HepG2 (cell line): Measurements from ENCODE around the gene PRR33. TPM values are rescaled to one million over a fixed set of nuclear protein-coding genes. Genes with fewer than 3 reads are reported as not detected.

Experiments
- ATAC-seq: fragments of 200-7000 bp; cut with Tn5 transposase; 3 replicates; pipeline ENCODE4 v1.9.1; 2020; ENCODE audit warnings: mild to moderate bottlenecking, moderate library complexity
- BruUV-seq: library from RNA; stranded (reverse); fragments of 400-500 nt; replicated peaks from 2 replicates; lab custom pipeline; 2021; lab: Mats Ljungman, UMichigan
- CTCF ChIA-PET: fragments of 300-600 bp; formaldehyde crosslinking; extraction: SDS; loops from one replicate; lab custom pipeline; 2021; ENCODE audit warnings: low total read pairs, inconsistent platforms, low intra/inter-chr PET ratio; lab: Yijun Ruan, JAX
- POLR2A ChIA-PET: fragments of 350-600 bp; sonication (Branson Sonifier 250); formaldehyde crosslinking; loops from one replicate; lab custom pipeline; 2020; ENCODE audit warnings: antibody characterized with exemption, inconsistent platforms; lab: Yijun Ruan, JAX
- DNase-seq: peaks from one replicate; pipeline ENCODE4 v3.0.0-alpha.2; 2015; ENCODE audit warnings: low spot score
- FAIRE-seq: peaks from 3 replicates; lab custom pipeline; 2011; peaks lifted over from hg19 to GRCh38; lab: Jason Lieb, UNC
- H2AFZ ChIP-seq: one replicate; pipeline ENCODE4 v1.6.1; 2011; ENCODE audit warnings: low read length, inconsistent platforms
- H3K27ac ChIP-seq: fragments of 300-600 bp; 3 replicates; pipeline ENCODE4 v1.8.0; 2011; ENCODE audit warnings: mixed run types, mild to moderate bottlenecking, mixed read lengths, low read length, inconsistent platforms; ENCODE audit not compliant: insufficient read depth; ENCODE audit errors: extremely low read length
- H3K27me3 ChIP-seq, 2 experiments: fragments of 200-600 bp in 1 of 2; 2 replicates in 1 of 2; 3 replicates in 1 of 2; pipeline versions ENCODE4 v1.6.0 to v1.8.0; 2011; ENCODE audit warnings: low read length in 2 of 2, mild to moderate bottlenecking in 2 of 2, moderate library complexity in 2 of 2, inconsistent platforms in 1 of 2; ENCODE audit not compliant: insufficient read depth in 2 of 2, control insufficient read depth in 1 of 2
- H3K36me3 ChIP-seq, 2 experiments: fragments of 200-600 bp in 1 of 2; replicated peaks in 1 of 2; 2 replicates in 1 of 2; 3 replicates in 1 of 2; pipeline versions ENCODE4 v1.5.1 to v1.8.0; 2011; ENCODE audit warnings: low read length in 2 of 2, inconsistent platforms in 1 of 2; ENCODE audit not compliant: insufficient read depth in 2 of 2, control insufficient read depth in 1 of 2
- H3K4me1 ChIP-seq: 2 replicates; pipeline ENCODE4 v1.5.1; 2012; ENCODE audit warnings: low read length, inconsistent platforms; ENCODE audit not compliant: insufficient read depth
- H3K4me2 ChIP-seq: 2 replicates; pipeline ENCODE4 v1.6.0; 2011; ENCODE audit warnings: low read depth, low read length, inconsistent platforms
- H3K4me3 ChIP-seq, 3 experiments: fragments of 200-600 bp in 1 of 3; sonication (generic), shearing (Covaris generic) in 1 of 3; replicated peaks in 1 of 3; 2 replicates each; pipeline ENCODE4 v1.5.1; 2011 to 2016; ENCODE audit warnings: low read length in 3 of 3, inconsistent platforms in 2 of 3, low read depth in 2 of 3, mild to moderate bottlenecking in 2 of 3, control low read depth in 1 of 3, mixed read lengths in 1 of 3; ENCODE audit not compliant: insufficient read depth in 1 of 3
- H3K79me2 ChIP-seq: one replicate; pipeline ENCODE4 v1.6.1; 2011; ENCODE audit warnings: low read length, inconsistent platforms; ENCODE audit not compliant: insufficient read depth
- H3K9ac ChIP-seq: 2 replicates; pipeline ENCODE4 v1.6.0; 2011; ENCODE audit warnings: mild to moderate bottlenecking, low read depth, low read length, inconsistent platforms; ENCODE audit not compliant: insufficient read depth
- H3K9me3 ChIP-seq: 2 replicates; pipeline ENCODE4 v1.5.1; 2012; ENCODE audit warnings: mild to moderate bottlenecking, low read length
- H4K20me1 ChIP-seq: 2 replicates; pipeline ENCODE4 v1.6.0; 2011; ENCODE audit warnings: inconsistent platforms, mild to moderate bottlenecking, low read length, moderate library complexity; ENCODE audit not compliant: insufficient read depth
- BATF2 ChIP-seq: sonication (generic); formaldehyde crosslinking; IDR thresholded peaks from 2 replicates; pipeline ENCODE4 v1.8.0; 2022; ENCODE audit warnings: mild to moderate bottlenecking, missing genetic modification reagents, moderate library complexity
- BRCA1 ChIP-seq: sonication (generic); formaldehyde crosslinking; IDR thresholded peaks from 2 replicates; pipeline ENCODE4 v1.4.0; 2020; ENCODE audit warnings: missing genetic modification reagents
- CREBL2 ChIP-seq: sonication (generic); formaldehyde crosslinking; IDR thresholded peaks from 2 replicates; pipeline ENCODE4 v1.8.1; 2023; ENCODE audit warnings: missing genetic modification reagents, mild to moderate bottlenecking, borderline replicate concordance
- EEA1 ChIP-seq: sonication (generic); formaldehyde crosslinking; IDR thresholded peaks from 2 replicates; pipeline ENCODE4 v1.5.1; 2020; ENCODE audit warnings: mild to moderate bottlenecking, missing genetic modification reagents, borderline replicate concordance
- FUBP1 ChIP-seq: sonication (generic); formaldehyde crosslinking; IDR thresholded peaks from 2 replicates; pipeline ENCODE4 v1.5.1; 2020; ENCODE audit warnings: missing genetic modification reagents, mild to moderate bottlenecking, borderline replicate concordance
- JDP2 ChIP-seq: sonication (generic); formaldehyde crosslinking; IDR thresholded peaks from 2 replicates; pipeline ENCODE4 v1.8.1; 2022; ENCODE audit warnings: missing genetic modification reagents, borderline replicate concordance
- SKIL ChIP-seq: sonication (generic); formaldehyde crosslinking; IDR thresholded peaks from 2 replicates; pipeline ENCODE4 v1.8.0; 2022; ENCODE audit warnings: missing genetic modification reagents, mild to moderate bottlenecking, moderate library complexity, borderline replicate concordance
- TEAD2 ChIP-seq: sonication (generic); formaldehyde crosslinking; IDR thresholded peaks from 2 replicates; pipeline ENCODE4 v1.9.0; 2021; ENCODE audit warnings: missing genetic modification reagents
- ZBTB46 ChIP-seq: sonication (generic); formaldehyde crosslinking; IDR thresholded peaks from 2 replicates; pipeline ENCODE4 v1.4.0; 2020; ENCODE audit warnings: mild to moderate bottlenecking, missing genetic modification reagents, borderline replicate concordance
- ZMAT5 ChIP-seq: sonication (generic); formaldehyde crosslinking; IDR thresholded peaks from 2 replicates; pipeline ENCODE4 v1.5.0; 2020; ENCODE audit warnings: mild to moderate bottlenecking, low read depth, missing genetic modification reagents, borderline replicate concordance
- ZNF33B ChIP-seq: sonication (generic); formaldehyde crosslinking; IDR thresholded peaks from 2 replicates; pipeline ENCODE4 v1.5.1; 2020; ENCODE audit warnings: mild to moderate bottlenecking, missing genetic modification reagents
- WGBS: methylation state at CpG from one replicate; pipeline ENCODE4 v1.1.6; 2017; ENCODE audit warnings: low lambda C conversion rate; 5-methylcytosine and 5-hydroxymethylcytosine counted together
- in situ Hi-C: cut with HindIII; loops from 2 replicates; pipeline ENCODE4 v1.10.0; 2017; ENCODE audit warnings: low pct_unique_long_range_greater_than_20kb; ENCODE audit not compliant: extremely low pct_ligation_motif_present
- intact Hi-C: fragments of 100-400 bp; cut with micrococcal nuclease; formaldehyde crosslinking; loops from one replicate; pipeline ENCODE4 v1.10.0; 2022; ENCODE audit not compliant: unreplicated experiment
- polyA plus RNA-seq, 8 experiments: library from polyadenylated mRNA; depleted of rRNA in 3 of 8; stranded (reverse) in 7 of 8; unstranded in 1 of 8; fragments of >200 nt; fragmentation: Illumina TruSeq in 4 of 8; extraction: Trizol in 4 of 8; gene quantifications; 2 replicates each; pipeline versions ENCODE4 v1.2.1 to v1.2.3, GENCODE V29; 2011 to 2016; ENCODE audit warnings: low read depth in 4 of 8, missing spikeins in 1 of 8, mixed read lengths in 1 of 8; ENCODE audit not compliant: insufficient read depth in 1 of 8
- total RNA-seq, 5 experiments: library from RNA; depleted of rRNA; stranded (reverse); fragments of >200 nt; fragmentation: Illumina TruSeq; extraction: Trizol; gene quantifications; 2 replicates each; pipeline ENCODE4 v1.2.3, GENCODE V29; 2016; ENCODE audit warnings: low read depth in 1 of 5

The PRR33 gene
- total and polyA plus RNA-seq, 2 of the 13 experiments (the other 11 are each of a cell fraction or from before 2014, with no cell fraction given) = not detected

- Histone ChIP-seq H3K4me3 (no peak overlapping the region), H4K20me1 (no peaks in the 10 kb centered on the region), H3K36me3 (no peaks in the 10 kb centered on the region), H3K4me2 (no peak overlapping the region), H3K79me2 (no peaks in the 10 kb centered on the region), H3K4me1 (peaks cover 15% of the 10 kb centered on the region; the same call in 1 of the 2 replicates), H3K27ac (no peak overlapping the region), H3K27me3 (peaks cover 7 to 66% of the 10 kb centered on the region in 2 experiments), H3K9ac (no peak overlapping the region), H2AFZ (no peak overlapping the region), H3K9me3 (no peaks in the 10 kb centered on the region)
- DNase-seq (no peak), FAIRE-seq (no peak), ATAC-seq (no peak)
- CTCF ChIA-PET = interaction anchor here (1.4 to 7.1 kb wide), 2 partner anchors 244 to 268 kb away, joined by 5 to 108 read pairs; no protein-coding TSS in a partner anchor
- no peak for TF ChIP-seq EEA1 (CRISPR knock-in tag)
- TF ChIP-seq BRCA1 (CRISPR knock-in tag) = no peak
- TF ChIP-seq ZMAT5 (CRISPR knock-in tag) = no peak
- TF ChIP-seq BATF2 = no peak
- no peak for TF ChIP-seq TEAD2 (CRISPR knock-in tag)
- no peak for TF ChIP-seq ZNF33B (CRISPR knock-in tag)
- TF ChIP-seq ZBTB46 = no peak
- TF ChIP-seq SKIL = no peak
- no peak for TF ChIP-seq FUBP1 (CRISPR knock-in tag)
- TF ChIP-seq JDP2 (CRISPR knock-in tag) = no peak
- no peak for TF ChIP-seq CREBL2
- WGBS = 22% methylated on average over 11 of the region's 14 CpGs
- BruUV-seq = no TSS peak
- in situ Hi-C loops = loop anchor here (5.0 kb wide), 1 partner anchor 269 kb away; no protein-coding TSS in a partner anchor
- intact Hi-C loops = loop anchor here (5.0 kb wide), 1 partner anchor 469 kb away; no protein-coding TSS in a partner anchor
- POLR2A ChIA-PET = interaction anchor here (1.0 to 1.5 kb wide), 3 partner anchors 105 to 268 kb away, joined by 4 to 21 read pairs (median 5); no protein-coding TSS in a partner anchor
These were observed 8.1 kb downstream of the PRR33 start for GRCh38 chr11:1883346-1884302.
